Uterus (tissue), 2 donors: ENCODE data around the gene LDHA.

Experiments used
- POLR2A ChIP-seq, 2 donors: fragments of 450-650 bp; IDR thresholded peaks; one replicate each; pipeline ENCODE4 v1.6.1; 2016; ENCODE audit warnings: antibody characterized with exemption in 2 of 2, mild to moderate bottlenecking in 1 of 2, moderate library complexity in 1 of 2
- TF ChIP-seq, protein P1 (sequence below), 4 experiments: fragments of 200-600 bp in 2 of 4; fragments of 450-650 bp in 2 of 4; sonication (generic) in 2 of 4; IDR thresholded peaks; one replicate each; pipeline ENCODE4 v1.5.1; 2016 to 2019; ENCODE audit warnings: antibody characterized with exemption in 4 of 4, mild to moderate bottlenecking in 2 of 4, moderate library complexity in 1 of 4

DNA sequence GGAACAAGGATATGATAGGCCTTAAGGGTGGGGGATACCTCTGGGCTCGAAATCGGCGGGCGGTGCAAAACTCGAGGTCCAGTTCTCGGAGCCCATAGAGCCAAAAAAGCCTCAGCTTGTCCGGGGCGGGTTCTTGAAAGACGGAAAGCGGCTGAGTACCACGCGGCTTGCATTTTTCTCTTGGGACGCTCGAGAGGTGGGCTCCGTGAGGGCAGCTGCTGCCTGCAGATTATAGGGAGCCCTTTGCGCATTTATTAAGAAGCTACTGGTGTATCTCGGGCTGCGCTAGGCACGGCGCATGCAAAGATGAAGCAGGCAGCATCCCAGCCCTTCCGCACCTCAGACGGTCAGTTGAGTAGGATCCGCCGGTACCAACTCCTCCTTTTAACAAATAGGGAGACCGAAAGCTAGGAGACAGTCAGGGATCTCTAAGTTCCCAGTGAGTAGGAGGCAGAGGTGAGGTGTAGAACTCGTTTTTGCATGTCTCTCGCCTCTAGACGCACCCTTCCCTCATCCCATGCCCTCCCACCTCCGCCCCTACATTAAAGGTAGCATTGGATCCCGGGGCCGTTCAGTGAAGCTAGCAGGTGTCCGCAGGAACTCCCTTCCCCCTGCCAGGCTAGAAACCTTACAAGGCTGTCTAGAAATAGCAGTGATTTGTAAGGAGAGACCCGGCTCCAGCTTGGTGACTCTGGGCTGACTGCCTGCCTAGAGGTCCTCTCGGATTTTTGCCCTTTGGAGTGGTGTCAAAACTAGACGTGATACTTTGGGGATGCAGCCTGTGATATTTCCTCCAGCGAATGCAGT lies 768 bp downstream of the LDHA start:
- TF ChIP-seq, protein P1, sequence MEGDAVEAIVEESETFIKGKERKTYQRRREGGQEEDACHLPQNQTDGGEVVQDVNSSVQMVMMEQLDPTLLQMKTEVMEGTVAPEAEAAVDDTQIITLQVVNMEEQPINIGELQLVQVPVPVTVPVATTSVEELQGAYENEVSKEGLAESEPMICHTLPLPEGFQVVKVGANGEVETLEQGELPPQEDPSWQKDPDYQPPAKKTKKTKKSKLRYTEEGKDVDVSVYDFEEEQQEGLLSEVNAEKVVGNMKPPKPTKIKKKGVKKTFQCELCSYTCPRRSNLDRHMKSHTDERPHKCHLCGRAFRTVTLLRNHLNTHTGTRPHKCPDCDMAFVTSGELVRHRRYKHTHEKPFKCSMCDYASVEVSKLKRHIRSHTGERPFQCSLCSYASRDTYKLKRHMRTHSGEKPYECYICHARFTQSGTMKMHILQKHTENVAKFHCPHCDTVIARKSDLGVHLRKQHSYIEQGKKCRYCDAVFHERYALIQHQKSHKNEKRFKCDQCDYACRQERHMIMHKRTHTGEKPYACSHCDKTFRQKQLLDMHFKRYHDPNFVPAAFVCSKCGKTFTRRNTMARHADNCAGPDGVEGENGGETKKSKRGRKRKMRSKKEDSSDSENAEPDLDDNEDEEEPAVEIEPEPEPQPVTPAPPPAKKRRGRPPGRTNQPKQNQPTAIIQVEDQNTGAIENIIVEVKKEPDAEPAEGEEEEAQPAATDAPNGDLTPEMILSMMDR (IDR thresholded peaks at IDR 0.05): no peak
- TF ChIP-seq POLR2A (IDR thresholded peaks at IDR 0.05): no peak
